HG02798 (cell line): ENCODE measurements around the gene SHOX.
"Not testable (repeated sequence)": the region's sequence is repeated elsewhere in the genome, so short reads cannot be mapped to it uniquely, and the experiment has no call there.

Experiments
- ATAC-seq: cut with Tn5 transposase; IDR thresholded peaks from one replicate; pipeline ENCODE4 v1.9.1; 2021; ENCODE audit warnings: mild to moderate bottlenecking; ENCODE audit not compliant: unreplicated experiment, poor library complexity

The SHOX gene

GRCh38 chrX:619812-620531 lies 10.6 kb upstream of the SHOX start:
- no peak for ATAC-seq

DNA sequence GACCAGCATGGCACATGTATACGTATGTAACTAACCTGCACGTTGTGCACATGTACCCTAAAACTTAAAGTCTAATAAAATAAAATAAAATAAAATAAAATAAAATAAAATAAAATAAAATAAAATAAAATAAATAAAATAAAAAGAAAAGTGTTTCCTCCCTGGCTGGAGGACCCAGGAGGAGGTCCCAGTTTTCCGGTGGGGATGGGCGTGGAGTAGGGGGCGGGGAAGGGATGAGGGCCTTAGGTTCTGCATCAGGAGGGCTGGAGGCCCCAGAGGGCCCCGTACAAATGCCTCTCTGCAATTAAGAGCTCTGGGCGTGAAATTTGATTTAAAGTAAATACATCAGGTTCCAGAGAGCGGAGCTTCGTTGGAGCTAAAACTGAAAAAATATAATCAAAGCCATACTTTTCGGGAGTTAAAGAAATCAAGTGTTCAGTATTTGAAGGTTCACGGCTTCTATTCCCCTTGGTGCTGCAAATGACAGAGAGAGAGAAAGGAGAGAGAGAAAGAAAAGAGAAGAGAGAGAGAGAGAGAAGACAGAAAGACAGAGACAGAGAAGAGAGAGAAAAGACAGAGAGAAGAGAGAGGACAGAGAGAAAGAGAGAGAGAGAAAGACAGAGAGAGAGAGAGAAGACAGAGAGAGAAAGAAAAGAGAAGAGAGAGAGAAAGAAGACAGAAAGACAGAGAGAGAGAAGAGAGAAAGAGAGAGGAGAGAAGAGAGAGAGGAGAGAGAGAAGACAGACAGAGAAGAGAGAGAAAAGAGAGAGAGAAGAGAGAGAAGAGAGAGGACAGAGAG lies 8.7 kb upstream of the SHOX start:
- no peak for ATAC-seq

DNA sequence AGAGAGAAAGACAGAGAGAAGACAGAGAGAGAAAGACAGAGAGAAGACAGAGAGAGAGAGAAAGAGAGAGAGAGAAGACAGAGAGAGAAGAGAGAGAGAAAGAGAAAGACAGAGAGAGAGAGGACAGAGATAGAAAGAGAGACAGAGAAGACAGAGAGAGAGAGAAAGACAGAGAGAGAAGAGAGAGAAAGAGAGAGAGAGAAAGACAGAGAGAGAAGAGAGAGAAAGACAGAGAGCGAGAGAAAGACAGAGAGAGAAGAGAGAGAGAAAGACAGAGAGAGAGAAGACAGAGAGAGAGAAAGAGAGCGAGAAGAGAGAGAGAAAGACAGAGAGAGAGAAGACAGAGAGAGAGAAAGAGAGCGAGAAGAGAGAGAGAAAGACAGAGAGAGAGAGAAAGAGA lies 7.8 kb upstream of the SHOX start:
- ATAC-seq: not testable (repeated sequence)

DNA sequence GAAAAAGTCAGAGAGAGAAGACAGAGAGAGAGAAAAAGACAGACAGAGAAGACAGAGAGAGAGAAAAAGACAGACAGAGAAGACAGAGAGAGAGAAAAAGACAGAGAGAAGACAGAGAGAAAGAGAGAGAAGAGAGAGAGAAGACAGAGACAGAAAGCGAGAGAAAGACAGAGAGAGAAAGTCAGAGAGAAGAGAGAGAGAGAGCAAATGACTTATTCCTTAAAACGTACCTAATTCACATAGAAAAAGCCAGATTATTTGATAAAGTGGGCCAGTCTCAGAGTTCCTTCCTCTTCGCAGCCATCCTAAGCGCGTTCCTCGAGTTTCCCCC lies 7.4 kb upstream of the SHOX start:
- no peak for ATAC-seq

DNA sequence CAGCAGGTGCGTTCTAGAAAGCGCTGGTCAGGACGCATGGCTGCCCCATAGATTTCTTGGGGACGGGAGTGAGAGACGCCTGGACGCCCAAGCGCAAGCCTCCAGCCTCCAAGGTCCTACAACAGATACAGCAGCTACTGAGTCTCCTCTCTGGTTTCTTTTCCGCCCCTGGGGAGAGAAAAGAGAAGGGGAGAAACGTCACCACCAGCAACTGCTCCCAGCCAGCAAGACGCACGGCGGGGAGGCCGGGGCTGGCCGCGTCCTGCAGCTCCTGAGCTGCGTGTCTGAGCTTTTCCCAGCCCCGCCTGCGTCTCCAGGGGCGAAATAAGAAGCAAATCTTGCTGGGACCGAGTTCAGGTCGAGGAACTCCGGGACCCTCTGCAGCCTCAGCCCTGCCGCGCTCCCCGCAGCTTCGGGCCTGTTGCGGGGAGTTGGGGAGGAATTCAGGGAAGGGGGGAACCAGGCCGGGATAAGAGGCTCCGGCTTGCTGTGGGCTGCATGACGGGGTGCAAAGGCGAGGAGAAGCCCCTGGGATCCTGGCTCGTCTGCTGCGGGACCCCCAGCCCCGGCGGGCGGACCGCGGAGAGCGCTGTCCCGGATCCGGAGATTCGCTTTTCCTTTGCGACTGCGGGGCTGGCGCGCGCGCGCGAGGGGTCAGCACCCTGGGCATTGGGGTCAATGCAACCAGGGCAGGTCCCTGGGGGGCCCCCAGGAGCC lies 6.8 kb upstream of the SHOX start:
- no peak for ATAC-seq

DNA sequence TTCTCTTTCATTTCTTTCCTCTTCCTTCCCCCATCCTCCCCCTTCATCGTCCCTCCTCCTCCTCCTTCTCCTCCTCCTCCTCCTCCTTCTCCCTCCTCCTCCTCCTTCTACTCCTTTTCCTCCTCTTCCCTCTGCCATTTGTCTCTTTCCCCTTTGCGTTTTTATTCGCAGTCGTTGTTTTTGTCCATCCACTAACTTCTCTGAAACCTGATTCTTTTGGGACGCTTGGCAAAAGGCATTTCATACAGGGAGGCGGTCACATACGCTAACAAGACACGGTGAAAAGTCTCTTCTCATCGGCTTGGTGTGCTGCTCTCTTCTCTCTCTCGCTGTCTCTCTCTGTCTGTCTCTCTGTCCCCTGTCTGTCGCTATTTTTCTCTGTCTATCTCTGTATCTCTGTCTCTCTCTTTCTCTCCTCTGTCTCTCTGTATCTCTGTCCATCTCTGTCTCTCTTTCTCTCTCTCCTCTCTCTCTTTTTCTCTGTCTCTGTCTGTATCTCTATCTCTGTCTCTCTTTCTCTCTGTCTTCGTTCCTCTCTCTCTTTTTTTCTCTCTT lies 5.4 kb upstream of the SHOX start:
- ATAC-seq: no peak

DNA sequence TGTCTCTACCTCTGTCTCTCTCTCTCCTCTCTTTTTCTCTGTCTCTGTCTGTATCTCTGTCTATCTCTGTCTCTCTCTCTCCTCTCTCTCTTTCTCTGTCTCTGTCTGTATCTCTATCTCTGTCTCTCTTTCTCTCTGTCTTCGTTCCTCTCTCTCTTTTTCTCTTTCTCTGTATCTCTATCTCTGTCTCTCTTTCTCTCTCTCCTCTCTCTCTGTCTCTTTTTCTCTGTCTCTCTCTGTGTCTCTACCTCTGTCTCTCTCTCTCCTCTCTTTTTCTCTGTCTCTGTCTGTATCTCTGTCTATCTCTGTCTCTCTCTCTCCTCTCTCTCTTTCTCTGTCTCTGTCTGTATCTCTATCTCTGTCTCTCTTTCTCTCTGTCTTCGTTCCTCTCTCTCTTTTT lies 4.5 kb upstream of the SHOX start:
- not testable (repeated sequence) for ATAC-seq

DNA sequence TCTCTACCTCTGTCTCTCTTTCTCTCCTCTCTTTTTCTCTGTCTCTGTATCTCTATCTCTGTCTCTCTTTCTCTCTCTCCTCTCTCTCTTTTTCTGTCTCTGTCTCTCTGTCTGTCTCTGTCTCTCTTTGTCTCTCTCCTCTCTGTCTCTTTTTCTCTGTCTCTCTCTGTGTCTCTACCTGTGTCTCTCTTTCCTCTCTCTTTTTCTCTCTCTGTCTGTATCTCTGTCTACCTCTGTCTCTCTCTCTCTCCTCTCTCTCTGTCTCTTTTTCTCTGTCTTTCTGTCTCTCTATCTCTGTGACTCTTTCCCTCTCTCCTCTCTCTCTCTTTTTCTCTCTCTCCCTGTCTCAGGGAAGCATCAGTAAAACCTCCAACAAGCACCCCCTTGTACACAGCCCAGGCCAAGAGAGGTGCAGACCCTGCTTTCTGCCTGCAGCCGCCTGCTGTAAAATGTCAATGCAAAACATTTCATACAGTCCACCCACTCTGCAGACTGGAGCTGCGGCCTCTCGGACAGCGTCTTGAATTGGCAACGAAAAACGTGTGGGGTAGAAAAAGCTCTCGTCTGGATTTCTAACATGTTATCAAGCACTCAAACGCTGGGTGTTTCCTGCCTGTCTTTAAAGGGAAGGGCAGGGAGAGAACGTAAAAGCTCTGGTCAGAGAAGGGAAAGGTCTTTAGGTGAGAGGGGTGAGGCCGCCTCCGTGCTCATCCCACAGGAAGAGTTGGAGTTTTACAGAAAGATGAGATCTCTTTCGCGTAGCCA lies 3.7 kb upstream of the SHOX start:
- no peak for ATAC-seq

DNA sequence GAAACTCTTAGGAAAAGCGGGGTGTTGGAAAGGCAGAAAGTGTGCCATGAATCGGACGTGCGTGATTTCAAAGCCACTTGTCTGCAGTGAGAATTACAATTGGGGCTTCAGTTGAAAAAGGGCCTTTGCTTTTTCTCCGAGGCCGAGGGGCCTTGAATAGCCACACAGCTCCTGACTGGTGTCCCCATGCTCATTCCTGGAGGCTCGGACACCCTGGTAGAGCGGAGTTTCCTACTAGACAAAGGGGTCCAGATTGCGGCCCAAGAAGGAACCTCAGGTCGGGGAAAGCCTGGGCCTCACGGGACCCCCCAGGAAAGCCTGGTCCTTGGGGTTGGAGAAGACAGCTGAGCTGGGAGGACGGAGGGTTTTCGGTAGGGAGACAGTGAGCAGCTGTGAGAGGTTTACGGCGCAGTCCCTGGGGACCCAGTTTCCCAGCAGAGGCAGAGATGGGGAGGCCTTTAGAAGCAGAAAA lies 3.0 kb upstream of the SHOX start:
- ATAC-seq: no peak

GRCh38 chrX:627995-628394 lies 2.6 kb upstream of the SHOX start:
- ATAC-seq: no peak

GRCh38 chrX:629230-630006 lies 1.2 kb upstream of the SHOX start:
- ATAC-seq: no peak

GRCh38 chrX:630007-630611 lies 482 bp upstream of the SHOX start:
- no peak for ATAC-seq

GRCh38 chrX:631802-632365 lies 1.3 kb downstream of the SHOX start:
- no peak for ATAC-seq

DNA sequence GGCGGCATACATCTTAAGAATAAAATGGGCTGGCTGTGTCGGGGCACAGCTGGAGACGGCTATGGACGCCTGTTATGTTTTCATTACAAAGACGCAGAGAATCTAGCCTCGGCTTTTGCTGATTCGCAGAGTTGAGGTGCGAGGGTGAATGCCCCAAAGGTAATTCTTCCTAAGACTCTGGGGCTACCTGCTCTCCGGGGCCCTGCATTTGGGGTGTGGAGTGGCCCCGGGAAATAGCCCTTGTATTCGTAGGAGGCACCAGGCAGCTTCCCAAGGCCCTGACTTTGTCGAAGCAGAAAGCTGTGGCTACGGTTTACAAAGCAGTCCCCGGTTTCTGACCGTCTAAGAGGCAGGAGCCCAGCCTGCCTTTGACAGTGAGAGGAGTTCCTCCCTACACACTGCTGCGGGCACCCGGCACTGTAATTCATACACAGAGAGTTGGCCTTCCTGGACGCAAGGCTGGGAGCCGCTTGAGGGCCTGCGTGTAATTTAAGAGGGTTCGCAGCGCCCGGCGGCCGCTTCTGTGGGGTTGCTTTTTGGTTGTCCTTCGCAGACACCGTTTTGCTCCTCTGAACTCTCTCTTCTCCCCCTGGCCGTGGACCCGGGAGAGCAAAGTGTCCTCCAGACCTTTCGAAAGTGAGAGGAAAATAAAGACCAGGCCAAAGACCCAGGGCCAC lies 1.9 kb downstream of the SHOX start:
- ATAC-seq: no peak

DNA sequence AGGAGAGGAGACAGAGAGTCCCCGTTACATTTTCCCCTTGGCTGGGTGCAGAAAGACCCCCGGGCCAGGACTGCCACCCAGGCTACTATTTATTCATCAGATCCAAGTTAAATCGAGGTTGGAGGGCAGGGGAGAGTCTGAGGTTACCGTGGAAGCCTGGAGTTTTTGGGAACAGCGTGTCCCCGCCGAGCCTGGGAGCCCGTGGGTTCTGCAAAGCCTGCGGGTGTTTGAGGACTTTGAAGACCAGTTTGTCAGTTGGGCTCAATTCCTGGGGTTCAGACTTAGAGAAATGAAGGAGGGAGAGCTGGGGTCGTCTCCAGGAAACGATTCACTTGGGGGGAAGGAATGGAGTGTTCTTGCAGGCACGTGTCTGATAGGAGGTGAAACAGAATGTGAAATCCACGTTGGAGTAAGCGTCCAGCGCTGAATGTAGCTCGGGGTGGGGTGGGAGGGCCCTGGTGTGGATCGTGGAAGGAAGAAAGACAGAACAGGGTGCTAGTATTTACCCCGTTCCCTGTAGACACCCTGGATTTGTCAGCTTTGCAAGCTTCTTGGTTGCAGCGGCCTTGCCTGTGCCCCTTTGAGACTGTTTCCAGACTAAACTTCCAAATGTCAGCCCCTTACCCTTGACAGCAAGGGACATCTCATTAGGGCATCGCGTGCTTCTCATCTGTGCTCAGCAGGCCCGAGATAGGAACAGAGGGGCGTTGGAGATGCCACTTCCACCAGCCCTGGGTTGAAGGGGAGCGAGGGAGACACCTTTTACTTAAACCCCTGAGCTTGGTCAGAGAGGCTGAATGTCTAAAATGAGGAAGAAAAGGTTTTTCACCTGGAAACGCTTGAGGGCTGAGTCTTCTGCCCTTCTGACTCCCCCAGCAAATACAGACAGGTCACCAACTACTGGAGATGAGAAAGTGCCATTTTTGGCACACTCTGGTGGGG lies 2.7 kb downstream of the SHOX start:
- ATAC-seq: no peak

GRCh38 chrX:633985-634958 lies 3.7 kb downstream of the SHOX start:
- no peak for ATAC-seq
